ENCODE data around the gene ZNF407.
A peak's percentile ranks its signal among the peaks of the same experiment; 100 is the strongest.

The ZNF407 gene

DNA sequence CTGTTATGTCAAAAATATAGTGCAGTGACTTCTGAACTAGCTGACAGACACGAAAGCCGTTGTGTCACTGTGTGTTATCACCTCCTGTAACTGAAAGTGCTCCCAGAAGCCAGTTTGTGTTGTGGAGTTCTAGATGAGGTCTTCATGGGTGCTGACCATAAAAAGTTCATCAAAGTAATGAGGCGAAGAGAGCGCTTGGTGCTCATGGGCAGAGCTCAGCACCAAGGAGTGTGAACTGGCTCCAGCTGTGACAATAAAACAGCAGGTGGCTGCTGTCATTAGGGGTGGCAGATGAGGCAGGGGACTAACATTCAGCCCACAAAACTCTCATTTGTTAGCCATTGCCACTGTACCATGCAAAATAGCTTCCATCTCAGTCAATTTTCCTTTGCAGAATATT lies 151.1 kb downstream of the ZNF407 start (continued):
- peak; percentile 93 for TF ChIP-seq ZNF423 (tag by site-specific recombination; IDR thresholded peaks at IDR 0.05)
- TF ChIP-seq ZNF426 (tag by site-specific recombination; IDR thresholded peaks at IDR 0.05), result no peak
- no peak for TF ChIP-seq ZNF23 (tag by site-specific recombination; IDR thresholded peaks at IDR 0.05; ENCODE audit: borderline replicate concordance)
- TF ChIP-seq ZNF621 (tag by site-specific recombination; IDR thresholded peaks at IDR 0.05), result no peak
- peak; percentile 72 for TF ChIP-seq FEZF1 (tag by site-specific recombination; IDR thresholded peaks at IDR 0.05)
- TF ChIP-seq ZNF140 (tag by site-specific recombination; IDR thresholded peaks at IDR 0.05), result no peak
- TF ChIP-seq, protein P1, sequence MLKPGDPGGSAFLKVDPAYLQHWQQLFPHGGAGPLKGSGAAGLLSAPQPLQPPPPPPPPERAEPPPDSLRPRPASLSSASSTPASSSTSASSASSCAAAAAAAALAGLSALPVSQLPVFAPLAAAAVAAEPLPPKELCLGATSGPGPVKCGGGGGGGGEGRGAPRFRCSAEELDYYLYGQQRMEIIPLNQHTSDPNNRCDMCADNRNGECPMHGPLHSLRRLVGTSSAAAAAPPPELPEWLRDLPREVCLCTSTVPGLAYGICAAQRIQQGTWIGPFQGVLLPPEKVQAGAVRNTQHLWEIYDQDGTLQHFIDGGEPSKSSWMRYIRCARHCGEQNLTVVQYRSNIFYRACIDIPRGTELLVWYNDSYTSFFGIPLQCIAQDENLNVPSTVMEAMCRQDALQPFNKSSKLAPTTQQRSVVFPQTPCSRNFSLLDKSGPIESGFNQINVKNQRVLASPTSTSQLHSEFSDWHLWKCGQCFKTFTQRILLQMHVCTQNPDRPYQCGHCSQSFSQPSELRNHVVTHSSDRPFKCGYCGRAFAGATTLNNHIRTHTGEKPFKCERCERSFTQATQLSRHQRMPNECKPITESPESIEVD (tag by site-specific recombination; IDR thresholded peaks at IDR 0.05), result 0 out of 2 replicates have a peak, but pooled peaks have one; percentile 34
- TF ChIP-seq IKZF3 (tag by site-specific recombination; IDR thresholded peaks at IDR 0.05), result 0 out of 2 replicates have a peak, but pooled peaks have one; percentile 13
- no peak for TF ChIP-seq SP7 (tag by site-specific recombination; IDR thresholded peaks at IDR 0.05)
- TF ChIP-seq, protein P2, sequence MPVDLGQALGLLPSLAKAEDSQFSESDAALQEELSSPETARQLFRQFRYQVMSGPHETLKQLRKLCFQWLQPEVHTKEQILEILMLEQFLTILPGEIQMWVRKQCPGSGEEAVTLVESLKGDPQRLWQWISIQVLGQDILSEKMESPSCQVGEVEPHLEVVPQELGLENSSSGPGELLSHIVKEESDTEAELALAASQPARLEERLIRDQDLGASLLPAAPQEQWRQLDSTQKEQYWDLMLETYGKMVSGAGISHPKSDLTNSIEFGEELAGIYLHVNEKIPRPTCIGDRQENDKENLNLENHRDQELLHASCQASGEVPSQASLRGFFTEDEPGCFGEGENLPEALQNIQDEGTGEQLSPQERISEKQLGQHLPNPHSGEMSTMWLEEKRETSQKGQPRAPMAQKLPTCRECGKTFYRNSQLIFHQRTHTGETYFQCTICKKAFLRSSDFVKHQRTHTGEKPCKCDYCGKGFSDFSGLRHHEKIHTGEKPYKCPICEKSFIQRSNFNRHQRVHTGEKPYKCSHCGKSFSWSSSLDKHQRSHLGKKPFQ (tag by site-specific recombination; IDR thresholded peaks at IDR 0.05), result peak; percentile 100
- no peak for TF ChIP-seq ZNF416 (tag by site-specific recombination; IDR thresholded peaks at IDR 0.05)
- 0 out of 2 replicates have a peak, but pooled peaks have one; percentile 17 for TF ChIP-seq YY1 (tag by site-specific recombination; IDR thresholded peaks at IDR 0.05)
- TF ChIP-seq, protein P3, sequence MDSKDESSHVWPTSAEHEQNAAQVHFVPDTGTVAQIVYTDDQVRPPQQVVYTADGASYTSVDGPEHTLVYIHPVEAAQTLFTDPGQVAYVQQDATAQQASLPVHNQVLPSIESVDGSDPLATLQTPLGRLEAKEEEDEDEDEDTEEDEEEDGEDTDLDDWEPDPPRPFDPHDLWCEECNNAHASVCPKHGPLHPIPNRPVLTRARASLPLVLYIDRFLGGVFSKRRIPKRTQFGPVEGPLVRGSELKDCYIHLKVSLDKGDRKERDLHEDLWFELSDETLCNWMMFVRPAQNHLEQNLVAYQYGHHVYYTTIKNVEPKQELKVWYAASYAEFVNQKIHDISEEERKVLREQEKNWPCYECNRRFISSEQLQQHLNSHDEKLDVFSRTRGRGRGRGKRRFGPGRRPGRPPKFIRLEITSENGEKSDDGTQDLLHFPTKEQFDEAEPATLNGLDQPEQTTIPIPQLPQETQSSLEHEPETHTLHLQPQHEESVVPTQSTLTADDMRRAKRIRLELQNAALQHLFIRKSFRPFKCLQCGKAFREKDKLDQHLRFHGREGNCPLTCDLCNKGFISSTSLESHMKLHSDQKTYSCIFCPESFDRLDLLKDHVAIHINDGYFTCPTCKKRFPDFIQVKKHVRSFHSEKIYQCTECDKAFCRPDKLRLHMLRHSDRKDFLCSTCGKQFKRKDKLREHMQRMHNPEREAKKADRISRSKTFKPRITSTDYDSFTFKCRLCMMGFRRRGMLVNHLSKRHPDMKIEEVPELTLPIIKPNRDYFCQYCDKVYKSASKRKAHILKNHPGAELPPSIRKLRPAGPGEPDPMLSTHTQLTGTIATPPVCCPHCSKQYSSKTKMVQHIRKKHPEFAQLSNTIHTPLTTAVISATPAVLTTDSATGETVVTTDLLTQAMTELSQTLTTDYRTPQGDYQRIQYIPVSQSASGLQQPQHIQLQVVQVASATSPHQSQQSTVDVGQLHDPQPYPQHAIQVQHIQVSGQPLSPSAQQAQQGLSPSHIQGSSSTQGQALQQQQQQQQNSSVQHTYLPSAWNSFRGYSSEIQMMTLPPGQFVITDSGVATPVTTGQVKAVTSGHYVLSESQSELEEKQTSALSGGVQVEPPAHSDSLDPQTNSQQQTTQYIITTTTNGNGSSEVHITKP (tag by site-specific recombination; IDR thresholded peaks at IDR 0.05), result peak; percentile 66
- TF ChIP-seq ZBTB20 (tag by site-specific recombination; IDR thresholded peaks at IDR 0.05), result no peak
- 0 out of 2 replicates have a peak, but pooled peaks have one; percentile 19 for TF ChIP-seq WT1 (tag by site-specific recombination; IDR thresholded peaks at IDR 0.05)
- TF ChIP-seq ZNF843 (tag by site-specific recombination; IDR thresholded peaks at IDR 0.05), result peak; percentile 49; the same call in 1 of the 2 replicates
- TF ChIP-seq GLIS1 (tag by site-specific recombination; IDR thresholded peaks at IDR 0.05), result peak; percentile 84
- TF ChIP-seq ZSCAN30 (tag by site-specific recombination; IDR thresholded peaks at IDR 0.05), result peak; percentile 37; the same call in 1 of the 2 replicates
- TF ChIP-seq ZFP37 (tag by site-specific recombination; IDR thresholded peaks at IDR 0.05), result no peak

DNA sequence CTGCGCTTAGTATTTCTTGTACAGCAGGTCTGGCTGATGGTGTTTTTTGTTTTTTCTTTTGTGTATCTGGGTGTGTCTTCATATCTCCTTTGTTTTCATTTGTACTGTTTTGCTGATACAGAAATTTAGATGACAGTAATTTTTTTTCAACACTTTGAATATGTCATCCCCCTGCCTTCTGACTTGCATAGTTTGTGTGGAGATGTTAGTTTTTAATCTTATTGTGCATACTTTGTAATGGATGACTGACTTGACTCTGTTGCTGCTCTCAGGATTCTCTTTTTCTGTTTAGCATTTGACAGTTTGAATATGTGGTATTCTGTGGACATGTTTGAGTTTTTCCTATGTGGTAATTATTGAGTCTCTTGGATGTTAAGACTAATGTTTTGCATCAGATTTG lies 161.3 kb downstream of the ZNF407 start:
- H3K36me3 ChIP-seq (ENCODE audit: control insufficient read depth in 2 of 2, insufficient read depth in 1 of 2, low read length in 2 of 2), result no peaks in the 10 kb centered on the region
- H3K4me1 ChIP-seq (ENCODE audit: control insufficient read depth, insufficient read depth, low read length), result no peaks in the 10 kb centered on the region
- no peak overlapping the region for H3K27ac ChIP-seq (ENCODE audit: extremely low read depth, low read depth, low read length)
- CTCF ChIA-PET, result no interaction called here
- POLR2A ChIA-PET, result no interaction called here
- no peaks in the 10 kb centered on the region for H3K9me3 ChIP-seq (ENCODE audit: control insufficient read depth, insufficient read depth, low read depth, low read length)
- no peak overlapping the region for H3K4me3 ChIP-seq (ENCODE audit: low read depth, low read length)
- TF ChIP-seq ZNF2 (tag by site-specific recombination; IDR thresholded peaks at IDR 0.05) (no peak), ZNF664 (tag by site-specific recombination; IDR thresholded peaks at IDR 0.05) (no peak), ZFP69B (tag by site-specific recombination; IDR thresholded peaks at IDR 0.05) (no peak), ZNF114 (tag by site-specific recombination; IDR thresholded peaks at IDR 0.05) (no peak), EGR2 (tag by site-specific recombination; IDR thresholded peaks at IDR 0.05; ENCODE audit: low read depth) (no peak), ZNF302 (tag by site-specific recombination; IDR thresholded peaks at IDR 0.05; ENCODE audit: low read depth) (no peak), ZNF239 (tag by site-specific recombination; IDR thresholded peaks at IDR 0.05) (no peak)
- TF ChIP-seq, protein P4, sequence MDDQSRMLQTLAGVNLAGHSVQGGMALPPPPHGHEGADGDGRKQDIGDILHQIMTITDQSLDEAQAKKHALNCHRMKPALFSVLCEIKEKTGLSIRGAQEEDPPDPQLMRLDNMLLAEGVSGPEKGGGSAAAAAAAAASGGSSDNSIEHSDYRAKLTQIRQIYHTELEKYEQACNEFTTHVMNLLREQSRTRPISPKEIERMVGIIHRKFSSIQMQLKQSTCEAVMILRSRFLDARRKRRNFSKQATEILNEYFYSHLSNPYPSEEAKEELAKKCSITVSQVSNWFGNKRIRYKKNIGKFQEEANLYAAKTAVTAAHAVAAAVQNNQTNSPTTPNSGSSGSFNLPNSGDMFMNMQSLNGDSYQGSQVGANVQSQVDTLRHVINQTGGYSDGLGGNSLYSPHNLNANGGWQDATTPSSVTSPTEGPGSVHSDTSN (CRISPR knock-in tag; IDR thresholded peaks at IDR 0.05), result no peak
- TF ChIP-seq, protein P5, sequence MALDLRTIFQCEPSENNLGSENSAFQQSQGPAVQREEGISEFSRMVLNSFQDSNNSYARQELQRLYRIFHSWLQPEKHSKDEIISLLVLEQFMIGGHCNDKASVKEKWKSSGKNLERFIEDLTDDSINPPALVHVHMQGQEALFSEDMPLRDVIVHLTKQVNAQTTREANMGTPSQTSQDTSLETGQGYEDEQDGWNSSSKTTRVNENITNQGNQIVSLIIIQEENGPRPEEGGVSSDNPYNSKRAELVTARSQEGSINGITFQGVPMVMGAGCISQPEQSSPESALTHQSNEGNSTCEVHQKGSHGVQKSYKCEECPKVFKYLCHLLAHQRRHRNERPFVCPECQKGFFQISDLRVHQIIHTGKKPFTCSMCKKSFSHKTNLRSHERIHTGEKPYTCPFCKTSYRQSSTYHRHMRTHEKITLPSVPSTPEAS (tag by site-specific recombination; IDR thresholded peaks at IDR 0.05), result no peak
- TF ChIP-seq, protein P6, sequence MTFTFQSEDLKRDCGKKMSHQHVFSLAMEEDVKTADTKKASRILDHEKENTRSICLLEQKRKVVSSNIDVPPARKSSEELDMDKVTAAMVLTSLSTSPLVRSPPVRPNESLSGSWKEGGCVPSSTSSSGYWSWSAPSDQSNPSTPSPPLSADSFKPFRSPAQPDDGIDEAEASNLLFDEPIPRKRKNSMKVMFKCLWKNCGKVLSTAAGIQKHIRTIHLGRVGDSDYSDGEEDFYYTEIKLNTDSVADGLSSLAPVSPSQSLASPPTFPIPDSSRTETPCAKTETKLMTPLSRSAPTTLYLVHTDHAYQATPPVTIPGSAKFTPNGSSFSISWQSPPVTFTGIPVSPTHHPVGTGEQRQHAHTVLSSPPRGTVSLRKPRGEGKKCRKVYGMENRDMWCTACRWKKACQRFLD (tag by site-specific recombination; IDR thresholded peaks at IDR 0.05), result no peak

All from HEK293 (cell line).